Hippocampal formation (tissue), 2 donors: ENCODE measurements around the gene FSTL4.

ENCODE experiments used
- DNase-seq, 2 donors: peaks; one replicate each; lab custom pipeline; 2025; lab: John Stamatoyannopoulos, UW

Gene FSTL4

DNA sequence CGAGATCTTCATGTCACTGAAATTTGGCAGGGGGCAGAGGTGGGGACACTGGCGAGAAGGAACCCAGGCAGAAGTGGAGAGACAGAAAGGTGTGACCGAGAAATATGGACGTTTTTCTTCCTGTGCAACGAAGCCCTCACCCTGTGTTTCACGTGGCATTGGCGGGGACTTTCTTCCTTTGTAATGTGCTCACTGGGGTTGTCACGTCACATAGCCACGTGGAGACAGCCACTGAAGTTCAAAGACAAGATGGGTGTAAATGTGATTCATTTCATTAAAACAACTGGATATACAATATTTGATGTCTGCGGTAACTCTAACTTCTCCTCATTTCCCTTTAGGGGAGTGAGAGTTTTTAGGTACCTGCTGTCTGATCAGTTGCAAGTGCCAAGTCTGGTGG, 225.7 kb downstream of the FSTL4 start:
- no peak for DNase-seq

DNA sequence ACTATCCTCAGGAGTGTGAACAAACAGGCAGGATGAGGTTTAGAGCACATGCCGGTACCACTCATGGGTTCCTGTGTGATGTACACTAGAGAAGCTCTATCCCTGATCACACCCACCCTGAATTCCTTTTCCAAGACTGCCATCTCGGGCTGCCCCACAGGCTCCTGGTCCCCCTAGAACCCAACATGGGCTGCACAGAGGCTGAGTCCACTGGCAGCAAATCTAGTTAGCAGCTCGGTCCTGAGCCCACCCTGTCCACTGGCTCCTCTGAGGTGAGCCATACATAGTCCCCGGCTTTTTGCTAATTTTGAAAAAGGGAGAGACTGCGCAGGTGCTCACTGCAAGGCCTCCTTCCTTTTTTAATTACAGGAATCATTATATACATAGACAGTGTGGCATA, 227.0 kb downstream of the FSTL4 start:
- DNase-seq: no peak

DNA sequence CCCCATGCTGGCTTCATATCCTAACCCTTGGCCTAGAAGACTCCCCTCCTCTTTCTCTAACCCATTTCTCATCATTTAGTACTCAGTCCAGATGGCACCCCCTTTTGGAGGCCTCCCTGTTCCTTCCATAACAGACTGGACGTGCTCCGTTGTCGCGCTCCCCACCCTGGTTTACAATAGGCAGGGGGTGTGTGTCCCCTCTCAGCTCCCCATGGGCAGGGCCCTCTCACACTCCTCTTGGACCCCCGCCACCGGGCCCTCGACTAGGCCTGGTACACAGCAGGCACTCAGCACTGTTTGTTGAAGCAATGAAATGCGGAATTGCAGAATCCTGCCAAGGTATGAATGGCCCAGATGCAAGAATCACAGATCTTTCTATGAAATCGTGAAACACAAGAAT, 227.4 kb downstream of the FSTL4 start:
- DNase-seq: no peak

DNA sequence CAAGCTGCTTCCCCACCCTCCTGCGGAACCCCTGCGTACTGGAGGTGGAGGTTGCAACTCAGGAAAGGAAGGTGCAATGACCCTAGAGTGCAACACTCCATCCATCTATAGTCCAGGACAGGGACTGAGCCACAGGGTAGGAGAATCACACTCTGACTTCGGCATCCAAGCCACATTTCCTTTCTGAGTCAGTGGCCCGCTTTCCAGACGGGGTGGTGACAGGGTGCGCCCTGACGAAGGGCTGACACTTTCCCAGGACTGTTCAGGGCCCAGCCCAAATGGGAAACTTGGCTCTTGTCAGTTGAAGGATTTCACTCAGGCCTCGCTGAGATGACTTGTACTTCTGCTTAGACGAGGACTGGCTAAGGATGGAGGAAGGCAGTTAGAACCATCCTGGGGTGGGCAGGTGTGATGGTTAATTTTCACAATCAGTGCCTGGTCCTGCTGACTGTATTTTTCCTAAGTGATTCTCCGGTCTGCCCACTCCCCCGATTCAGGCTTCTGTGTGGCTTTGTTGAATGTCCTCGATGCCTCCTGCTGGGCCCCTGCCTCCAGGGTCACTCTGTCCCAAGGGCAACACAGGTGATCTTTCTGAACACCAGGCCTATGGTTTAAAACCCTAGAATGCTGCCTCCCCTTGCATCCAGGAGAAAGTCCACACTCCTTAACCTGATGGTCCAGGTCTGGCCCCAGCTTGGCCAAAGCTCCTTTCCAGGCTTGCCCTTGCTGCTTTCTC, 228.1 kb downstream of the FSTL4 start:
- no peak for DNase-seq

DNA sequence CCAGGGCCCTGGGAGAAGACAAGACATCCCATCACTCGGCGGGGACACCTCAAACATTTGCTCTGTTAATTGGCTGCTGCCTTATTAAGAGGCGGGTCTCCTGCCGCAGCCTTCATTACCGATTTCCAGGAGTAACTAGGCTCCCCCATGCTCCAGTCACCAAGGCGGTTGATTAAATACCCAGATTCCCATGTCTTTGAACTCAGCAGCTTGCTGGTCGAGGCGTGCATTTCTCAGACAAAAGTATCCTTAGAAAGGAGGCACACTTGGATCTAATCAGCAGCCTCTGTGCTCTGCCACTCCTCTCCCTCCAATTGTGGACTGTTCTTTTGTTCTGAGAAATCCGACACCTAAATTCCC, 228.8 kb downstream of the FSTL4 start:
- no peak for DNase-seq

DNA sequence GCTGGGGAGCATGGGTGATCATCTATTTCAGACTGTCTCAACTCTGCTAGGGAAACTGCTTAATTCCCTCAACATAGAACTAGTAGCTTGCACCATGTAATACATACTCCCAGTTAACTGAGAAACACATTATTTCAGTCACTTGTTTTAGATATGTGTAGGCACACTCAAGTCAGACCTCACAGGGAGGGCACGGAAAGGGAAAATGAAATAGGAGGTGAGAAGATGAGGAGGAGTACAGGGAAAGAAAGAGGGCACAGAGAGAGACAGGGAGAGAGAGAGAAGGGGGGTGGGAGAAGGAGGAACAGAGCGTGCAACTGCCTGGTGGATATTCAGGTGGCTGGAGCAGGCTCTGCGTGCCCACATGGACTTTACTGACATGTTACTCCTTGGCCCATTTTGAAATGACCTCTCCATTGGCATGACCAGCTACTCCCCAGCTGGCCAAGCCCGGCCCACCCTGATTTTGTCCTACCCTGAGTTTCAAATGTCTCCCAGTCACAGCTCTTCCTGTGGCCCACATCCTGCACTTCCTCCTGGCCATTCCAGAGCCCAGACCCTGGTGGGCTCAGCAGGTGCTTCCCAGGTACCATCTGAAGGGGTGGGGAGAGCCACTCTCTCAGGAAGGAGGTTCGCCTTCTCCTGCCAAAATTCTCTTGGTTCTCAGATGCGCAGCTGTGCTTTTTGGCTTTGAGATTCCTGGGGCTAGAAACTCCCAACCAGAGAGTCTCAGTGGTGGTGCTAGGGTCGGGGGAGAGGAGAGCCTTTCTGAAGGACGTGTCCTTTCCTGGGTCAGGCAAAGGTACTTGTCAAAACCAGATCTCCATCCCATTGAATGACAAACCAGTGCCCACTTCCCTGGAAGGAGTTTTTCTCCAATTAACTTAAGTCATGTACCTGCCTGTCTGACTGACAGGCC, 229.4 kb downstream of the FSTL4 start:
- DNase-seq: no peak

DNA sequence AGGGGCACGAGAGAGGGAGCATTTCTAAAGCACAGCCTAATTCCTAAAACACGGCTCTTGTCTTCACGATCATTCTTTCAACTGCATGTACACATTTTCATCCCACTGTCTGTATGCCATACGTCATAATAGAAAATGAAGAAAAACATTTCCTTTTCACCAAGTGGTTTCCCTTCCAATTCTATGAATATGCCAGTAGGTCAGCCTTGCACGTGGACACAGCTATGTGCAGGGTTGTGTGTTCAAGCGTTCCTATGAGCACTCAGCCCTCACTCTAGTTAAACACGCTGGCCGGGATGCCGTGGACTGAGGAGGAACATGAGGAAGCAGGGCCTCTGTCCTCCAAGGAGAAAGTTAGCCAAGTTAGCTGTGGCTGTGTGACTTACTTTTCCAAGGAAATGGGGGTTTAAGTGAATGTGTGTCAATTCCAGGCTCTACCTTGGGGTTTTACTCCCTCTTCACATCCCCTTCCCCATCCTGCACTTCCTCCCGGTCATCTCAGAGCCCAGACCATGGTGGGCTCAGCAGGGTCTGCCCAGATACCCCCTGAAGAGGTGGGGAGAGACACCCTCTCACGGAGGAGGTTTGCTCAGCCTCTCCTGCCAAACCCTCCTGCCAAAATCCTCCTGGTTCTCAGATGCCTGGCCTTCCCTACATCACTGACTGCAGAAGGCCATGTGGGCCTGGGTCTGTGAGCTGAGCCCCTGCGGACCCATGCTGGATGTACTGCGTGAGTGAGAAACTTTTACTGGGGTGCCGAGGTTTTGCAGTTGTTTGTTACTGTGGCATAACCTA, 230.6 kb downstream of the FSTL4 start:
- no peak for DNase-seq

DNA sequence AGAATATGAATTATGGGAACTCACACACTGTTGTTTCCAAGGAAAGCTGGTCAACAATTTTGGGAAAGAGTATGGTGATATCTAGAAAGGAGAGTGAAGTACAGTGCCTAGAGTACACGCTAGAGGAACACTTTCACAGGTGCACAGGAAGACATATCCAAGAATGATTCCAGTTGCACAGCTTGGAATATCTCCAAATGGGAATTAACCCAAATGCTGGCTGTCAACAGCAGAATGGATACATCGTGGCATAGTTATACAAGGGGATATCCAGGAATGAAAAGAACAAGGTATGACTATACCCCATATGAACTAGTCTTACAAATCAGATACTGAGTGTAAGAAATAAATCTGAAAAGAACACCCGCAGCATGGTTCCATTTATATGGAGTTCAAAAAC, 231.3 kb downstream of the FSTL4 start:
- no peak for DNase-seq

DNA sequence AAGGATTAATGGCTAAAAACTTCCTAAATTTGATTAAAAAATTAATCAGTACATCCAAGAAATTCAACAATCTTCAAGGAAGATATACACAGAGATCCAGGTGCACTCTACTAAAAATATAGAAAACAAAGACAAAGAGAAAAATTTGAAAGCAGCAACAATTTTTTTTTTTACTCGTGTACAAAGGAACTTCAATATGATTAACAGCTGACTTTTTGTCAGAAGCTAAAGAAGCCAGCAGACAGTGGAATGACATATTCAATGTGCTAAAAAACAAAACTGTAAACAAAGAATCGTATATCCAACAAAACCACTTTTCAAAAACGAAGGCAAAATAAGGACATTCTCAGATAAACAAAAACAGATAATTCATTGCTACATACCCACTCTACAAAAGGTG, 234.6 kb downstream of the FSTL4 start:
- no peak for DNase-seq

DNA sequence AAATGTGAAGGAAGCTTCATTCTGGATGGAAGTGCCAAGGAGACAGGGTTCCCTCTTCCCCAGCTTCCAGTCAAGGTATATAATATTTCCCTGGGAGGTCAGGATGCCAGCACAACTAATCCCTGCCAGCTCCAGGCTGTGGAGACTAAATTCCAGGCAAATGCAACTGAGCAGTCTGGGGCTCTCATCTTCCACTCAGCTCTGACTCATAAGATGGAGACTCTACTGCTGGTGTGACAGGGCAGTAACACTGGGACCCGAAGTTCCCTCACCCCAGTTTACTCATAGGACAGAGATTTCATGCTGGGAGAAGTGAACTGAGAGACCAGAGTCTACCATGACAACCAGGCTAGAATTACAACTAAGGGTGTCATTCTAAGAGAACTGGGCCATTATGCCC, 235.4 kb downstream of the FSTL4 start:
- DNase-seq: no peak

DNA sequence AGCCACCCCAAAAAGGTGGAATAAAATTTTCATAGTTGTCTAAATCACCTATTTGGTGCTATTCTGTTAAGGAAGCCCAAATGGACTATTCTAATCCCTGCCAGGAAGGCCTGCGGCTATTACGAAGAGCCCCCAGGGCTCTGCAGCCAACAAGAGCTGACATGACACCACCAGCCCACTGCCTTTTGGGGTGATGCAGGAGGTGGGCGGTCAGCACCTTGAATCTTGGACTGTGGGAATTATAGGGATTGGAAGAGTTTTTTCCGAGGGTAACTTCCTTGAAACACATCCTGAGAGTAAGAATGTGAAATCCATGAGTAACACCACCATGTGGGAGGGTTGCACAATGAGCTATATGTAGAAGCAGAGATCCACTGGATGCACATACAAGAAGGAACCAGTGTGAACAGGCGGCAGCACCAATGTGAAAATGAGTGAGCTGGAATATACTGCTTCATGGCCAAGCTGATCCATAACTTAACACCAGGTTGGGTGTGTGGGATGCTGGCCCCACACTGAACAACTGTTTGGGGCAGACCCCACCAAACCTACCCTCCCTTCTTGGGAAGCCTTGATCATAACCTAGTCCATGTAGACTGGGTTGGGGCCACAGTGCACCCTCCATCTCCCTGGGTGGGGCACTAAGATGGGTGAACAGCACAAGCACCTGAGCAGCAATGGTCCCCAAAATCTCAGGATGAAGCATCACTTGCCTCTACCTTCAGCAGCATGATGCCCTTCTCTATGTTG, 239.0 kb downstream of the FSTL4 start:
- no peak for DNase-seq

DNA sequence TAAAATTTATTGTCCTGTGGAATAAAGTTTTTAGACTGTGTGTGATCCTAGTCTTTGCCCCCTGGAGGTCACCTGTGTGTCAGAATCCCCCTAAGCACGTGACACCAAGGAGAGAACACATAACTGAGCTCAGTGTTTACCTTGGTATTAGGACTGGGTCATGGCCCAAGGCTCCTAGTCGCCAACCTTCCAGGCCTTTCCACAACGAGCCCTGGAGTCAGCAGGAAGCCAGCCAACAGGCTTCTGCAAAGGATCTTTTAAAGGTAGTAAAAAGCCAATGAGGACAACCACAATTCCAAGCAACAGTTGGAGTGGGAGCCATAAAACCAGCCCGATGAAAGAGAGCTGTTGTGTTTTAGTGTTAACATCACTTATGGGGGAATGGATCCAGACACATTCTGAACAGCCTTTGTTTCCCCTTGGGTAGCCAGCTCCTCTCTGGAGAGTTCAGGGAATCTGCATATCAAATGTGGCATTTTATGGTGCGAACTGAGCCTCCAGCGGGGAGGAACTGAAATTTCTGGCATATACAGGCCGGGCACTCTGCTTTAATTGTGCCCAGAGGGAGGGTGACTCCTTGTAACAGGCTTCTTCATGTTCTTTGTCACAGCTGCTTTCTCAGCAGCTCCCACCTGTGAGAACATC, 239.9 kb downstream of the FSTL4 start:
- DNase-seq: no peak

DNA sequence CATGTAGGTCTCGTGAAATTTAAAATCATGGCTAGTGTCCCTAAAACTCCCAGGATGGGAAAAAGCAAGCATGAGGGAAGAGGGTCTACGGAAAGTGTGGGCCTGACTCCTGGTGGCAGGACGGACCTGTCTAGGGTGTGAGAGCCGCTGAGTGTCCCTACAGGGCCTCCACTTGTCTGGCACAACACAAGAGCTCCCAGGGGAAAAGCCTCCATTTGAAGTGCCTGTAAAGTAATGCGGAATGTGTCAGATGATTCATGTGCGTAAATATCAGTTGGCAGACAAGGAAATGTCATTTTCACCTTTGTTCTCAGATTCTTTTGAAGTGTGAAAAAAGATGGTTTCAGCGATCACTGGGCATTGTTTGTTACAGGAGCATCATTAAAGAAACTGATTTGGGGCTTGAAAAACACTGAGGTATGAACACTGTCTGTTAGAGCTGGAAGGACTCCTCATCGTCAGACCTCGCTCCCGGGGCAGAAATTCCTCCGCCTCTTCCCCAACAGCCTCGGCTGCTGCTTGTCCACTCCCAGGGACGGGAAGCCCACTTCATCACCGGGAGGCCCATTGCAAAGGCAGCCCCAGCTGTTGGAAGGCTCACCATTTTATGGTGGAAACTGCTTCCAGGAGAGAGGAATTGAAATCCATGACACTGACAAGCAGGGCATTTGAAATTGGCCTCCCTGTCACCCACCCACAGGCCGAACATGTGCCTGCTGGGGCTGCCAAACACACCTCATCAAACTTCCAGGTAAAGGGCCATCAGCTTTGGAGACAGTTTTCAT, 240.8 kb downstream of the FSTL4 start:
- no peak for DNase-seq

DNA sequence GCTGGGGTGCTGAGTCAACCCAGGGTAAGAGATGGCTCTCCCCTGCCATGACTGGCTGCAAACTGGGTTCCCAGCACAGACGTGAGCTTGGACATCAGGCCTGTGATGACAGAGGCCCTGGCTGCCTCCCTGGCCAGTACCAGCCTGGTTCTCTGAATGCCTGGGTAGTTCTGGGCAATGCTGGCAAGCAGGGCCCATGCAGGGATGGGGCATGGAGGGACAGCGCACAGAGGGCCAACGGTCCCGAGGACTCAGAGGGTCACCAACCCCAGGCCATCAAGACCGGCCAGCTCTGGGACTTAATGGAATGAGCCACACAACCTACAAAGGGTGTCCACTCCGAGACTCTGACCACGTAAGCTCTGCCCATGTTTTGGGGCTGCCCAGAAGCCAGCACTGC, 241.4 kb downstream of the FSTL4 start:
- DNase-seq: no peak

DNA sequence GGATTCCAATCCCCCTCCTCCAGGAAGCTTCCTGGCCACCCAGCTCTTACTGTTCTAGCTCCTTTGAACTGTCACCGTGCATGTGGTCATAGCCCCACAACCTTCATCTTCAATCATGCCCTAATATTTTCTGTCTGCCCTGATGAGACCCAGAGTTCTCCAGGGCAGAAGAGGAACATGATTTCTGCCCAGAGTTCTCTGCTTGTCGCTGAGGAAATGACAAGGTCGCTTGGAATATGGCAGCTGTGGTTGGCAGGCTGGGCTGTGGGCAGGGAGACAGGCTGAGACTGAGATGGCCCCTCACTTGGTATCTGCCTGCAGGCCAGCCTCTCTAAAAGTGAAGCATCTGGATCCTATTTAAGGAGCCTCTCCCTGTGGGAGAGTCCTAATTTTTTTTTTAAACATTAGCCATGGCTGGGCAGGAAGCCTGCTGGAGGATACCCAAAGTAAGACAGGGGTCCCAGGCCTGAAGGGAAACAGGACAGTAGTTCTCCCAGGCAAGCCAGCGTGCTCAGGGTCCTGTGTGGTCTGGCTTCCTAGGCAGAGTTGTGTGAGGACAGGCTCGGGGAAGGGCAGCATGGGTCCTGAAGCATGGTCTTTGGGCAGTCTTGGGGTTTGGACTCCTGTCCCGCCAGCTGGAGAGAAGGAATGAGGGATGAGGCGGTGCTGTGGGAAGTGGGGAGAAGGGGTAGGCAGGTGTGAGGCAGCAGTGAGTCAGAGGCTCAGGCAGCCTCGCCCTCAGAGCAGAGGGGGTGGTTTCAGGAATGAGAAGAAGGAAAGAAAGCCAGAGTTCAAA, 242.1 kb downstream of the FSTL4 start:
- no peak for DNase-seq

DNA sequence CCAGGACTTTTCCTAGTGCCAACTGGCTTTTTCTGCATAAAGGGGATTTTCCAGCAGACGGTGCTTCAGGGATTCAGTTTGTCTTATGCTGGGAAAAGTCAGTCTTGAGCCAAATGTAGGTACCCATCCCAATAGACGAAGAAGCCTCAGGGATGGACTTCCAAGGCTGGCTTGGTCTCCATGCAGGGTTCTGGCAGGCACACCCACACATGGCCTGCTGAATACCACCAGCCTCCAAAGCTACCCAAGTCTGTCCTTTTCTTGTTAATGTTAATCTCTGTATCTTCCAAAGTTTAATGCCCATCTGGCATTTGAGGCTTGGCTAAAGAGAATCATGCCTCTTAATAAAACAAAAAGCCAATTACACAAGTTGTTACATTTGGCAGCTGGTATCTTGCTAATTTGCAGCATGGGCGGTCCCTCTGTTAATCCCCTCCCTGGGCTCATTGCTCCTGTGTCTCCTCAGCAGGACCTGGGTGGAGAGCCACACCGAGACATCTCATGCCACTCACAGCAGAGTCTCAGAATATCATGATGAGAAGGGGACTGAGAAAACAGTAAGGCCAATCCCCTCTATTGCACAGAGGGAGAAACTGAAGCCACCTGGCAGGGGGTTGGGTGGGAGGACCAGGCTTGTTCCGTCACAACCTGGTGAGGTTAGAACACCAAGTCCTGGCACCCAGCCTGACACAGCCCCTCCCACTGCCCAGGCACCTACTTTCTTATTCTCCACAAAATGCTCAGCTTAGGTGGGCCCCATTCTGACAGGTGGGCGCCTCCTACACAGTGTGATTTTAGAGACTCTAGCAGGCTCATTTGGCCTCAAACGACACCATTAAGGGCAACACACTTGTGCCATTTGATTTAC, 243.2 kb downstream of the FSTL4 start:
- no peak for DNase-seq

DNA sequence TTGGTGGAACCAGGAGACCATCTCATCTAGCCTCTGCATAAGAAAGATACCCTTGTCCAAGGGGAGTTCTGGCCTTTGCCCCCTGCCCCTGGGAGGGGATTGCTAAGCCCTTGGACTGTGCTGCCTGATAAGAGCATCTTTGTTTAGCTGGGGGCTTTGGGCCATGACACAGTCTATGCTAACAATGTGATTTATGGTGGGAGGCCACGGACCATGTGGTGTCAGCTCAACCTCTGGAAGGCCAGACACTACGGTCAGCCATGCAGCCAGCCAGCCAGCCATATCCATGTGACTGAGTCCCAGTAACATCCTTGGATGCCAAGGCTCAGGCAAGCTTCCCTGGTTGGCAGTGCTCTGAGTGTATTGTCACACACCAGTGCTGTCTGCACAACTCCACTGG, 244.4 kb downstream of the FSTL4 start:
- DNase-seq: no peak

DNA sequence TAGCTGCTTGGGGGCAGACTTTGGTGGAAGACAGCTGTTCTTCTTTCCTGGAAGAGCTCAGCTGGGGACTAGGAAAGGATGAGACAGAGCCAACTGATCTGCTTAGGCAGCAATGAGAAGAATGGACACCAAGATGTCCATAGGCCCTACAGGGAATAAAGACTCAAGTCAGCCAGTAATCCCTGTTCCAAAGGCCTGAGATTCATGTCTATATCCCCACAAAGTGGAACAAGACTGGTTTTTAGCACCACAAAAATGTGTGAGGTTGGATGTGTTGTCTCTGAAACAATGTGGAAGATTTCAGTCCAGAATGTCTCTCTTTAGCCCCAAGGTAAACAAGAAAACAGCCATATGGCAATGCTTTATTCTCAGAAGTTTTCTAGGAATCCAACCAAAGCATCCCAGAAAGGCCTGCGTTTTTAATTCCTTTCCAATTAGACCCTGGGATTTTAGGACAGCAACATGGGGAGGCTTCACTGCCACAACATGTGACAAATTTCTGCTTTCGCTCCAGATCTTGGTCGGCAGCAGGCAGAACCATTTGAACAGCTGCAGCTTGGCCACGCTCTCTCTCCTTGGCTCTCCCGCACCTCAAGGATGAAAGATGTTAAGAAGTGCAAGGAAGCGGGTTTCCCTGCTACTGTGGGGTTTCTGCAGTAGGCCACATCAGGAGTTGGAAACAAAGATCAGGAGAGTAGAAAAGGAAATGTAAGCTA, 245.1 kb downstream of the FSTL4 start:
- DNase-seq: no peak
